GM19240 (cell line): ENCODE measurements around the gene TMEM54.
A peak's percentile ranks its signal among the peaks of the same experiment; 100 is the strongest.

ENCODE experiments used
- DNase-seq: peaks from one replicate; pipeline ENCODE4 v3.0.0; 2011; ENCODE audit warnings: low spot score; ENCODE audit not compliant: insufficient read length

The TMEM54 gene

DNA sequence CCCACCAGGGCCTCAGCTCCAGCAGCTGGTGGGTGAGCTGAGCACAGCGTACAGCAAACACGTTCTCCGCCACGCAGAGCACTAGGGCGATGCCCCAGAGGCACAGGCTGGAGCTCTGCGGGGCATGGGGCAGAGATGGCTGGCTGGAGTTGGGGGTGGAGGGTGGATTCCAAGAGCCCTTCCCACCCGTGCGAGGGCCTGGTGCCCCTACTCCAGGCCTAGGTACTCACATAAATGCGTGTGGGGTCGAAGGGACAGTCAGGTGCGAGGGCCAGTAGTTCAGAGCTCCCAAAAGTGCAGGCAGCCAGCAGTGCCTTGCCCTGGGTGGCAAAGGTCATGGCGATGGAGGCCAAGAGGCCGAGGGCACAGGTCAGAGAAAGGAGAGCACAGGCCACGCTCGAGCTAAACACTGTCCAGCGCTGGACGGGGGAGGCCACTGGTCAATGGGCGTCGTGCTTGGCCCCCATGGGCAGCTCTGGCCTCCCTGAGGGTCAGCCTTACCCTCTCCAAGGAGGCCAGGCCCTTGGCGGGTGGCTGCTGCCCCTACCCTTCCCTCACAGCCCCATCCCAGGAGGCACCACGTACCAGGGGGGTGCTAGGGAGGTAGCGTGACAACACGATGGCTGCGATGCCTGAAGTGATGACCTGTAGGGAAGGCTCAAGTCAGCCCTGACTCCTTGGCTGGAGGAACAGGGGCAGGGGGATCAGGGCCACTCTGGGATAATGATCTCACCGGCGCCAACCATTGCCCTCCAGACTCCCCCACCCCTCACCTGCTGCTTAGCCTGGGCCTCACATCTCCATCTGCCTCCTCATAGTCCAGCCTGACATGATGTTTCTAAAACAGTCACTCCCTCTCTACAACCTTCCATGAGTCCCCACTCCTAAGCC lies 5.6 kb downstream of the TMEM54 start:
- no peak for DNase-seq

DNA sequence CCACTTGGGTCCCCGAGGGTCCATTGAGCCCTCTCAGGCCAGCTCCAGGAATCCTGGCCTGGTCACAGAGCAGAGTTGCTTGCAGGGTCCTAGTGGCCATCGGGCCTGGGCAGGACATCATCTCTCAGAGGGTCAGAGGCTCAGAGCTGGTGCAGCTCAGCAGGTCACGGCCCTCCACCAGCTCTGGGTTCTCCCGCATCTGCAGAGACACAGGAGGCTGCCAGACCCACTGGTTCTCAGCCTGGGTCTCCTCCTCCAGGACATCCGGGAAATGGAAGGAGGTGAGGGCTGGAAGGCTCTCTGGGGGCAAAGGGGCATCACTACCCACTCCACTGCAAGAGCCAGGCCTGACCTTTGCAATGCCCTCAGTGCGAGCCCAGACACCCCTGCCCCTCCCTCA lies 6.5 kb downstream of the TMEM54 start:
- no peak for DNase-seq

DNA sequence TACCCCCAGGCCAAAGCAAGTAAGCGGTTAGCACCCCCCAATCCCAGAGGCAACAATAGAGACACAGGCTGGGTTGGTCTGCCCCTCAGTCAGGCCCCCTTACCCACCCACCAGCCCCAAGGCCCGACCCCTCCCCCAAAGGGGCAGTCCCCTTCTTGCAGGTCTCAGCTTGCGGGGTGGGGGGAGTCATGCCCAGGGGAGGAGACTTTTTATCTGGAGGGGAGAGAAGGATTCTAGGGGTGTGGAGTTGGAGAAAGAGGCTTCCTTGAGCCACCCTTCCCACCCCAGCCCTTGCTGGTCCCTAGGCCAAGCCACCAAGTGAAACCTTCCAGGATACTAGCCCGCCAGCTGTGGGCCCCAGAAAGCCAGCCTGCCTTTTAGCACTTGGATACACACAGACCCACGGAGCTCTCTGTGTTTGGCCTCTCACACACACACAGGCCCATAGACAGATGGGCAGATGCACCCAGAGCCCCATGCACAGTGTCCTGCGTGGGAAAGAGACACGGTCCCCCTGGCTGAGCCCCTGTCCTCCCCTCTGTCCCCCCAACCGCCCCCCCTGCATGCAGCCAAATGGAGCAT lies 7.1 kb downstream of the TMEM54 start:
- DNase-seq: no peak

DNA sequence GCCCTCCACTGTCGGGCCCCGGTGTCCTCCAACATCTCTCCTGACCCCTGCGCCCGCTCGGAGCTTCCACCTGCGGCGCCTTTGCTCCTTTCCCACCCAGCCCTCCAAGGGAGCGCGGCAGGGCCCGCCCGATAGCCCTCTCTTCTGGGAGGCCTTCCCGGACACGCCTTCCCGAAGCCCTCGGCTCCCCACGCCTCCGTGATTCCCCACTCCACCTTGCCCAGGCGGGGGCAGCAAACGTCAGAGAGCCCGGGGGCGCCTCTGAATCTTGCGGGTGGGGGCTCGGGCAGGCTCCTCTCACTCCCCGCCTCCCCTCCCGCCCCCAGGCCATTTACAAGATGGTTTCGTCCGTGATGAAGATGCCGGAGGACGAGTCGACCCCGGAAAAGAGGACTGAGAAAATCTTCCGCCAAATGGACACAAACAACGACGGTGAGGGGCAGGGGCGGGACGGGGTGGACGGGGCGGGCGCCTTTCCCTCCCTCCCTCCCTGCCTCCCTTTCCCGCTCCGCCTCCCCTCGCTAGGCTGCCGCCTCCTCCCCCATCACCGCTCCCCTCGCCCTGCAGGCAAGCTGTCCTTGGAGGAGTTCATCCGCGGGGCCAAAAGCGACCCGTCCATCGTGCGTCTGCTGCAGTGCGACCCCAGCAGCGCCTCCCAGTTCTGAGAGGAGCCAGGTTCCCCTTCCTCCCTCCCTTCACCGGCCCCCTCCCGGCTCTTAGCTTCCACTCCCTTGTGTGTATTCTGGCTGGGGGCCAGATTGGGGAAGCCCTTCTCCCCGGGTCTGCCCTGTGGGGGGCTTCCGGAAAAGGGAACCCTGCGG lies 7.8 kb downstream of the TMEM54 start:
- no peak for DNase-seq

DNA sequence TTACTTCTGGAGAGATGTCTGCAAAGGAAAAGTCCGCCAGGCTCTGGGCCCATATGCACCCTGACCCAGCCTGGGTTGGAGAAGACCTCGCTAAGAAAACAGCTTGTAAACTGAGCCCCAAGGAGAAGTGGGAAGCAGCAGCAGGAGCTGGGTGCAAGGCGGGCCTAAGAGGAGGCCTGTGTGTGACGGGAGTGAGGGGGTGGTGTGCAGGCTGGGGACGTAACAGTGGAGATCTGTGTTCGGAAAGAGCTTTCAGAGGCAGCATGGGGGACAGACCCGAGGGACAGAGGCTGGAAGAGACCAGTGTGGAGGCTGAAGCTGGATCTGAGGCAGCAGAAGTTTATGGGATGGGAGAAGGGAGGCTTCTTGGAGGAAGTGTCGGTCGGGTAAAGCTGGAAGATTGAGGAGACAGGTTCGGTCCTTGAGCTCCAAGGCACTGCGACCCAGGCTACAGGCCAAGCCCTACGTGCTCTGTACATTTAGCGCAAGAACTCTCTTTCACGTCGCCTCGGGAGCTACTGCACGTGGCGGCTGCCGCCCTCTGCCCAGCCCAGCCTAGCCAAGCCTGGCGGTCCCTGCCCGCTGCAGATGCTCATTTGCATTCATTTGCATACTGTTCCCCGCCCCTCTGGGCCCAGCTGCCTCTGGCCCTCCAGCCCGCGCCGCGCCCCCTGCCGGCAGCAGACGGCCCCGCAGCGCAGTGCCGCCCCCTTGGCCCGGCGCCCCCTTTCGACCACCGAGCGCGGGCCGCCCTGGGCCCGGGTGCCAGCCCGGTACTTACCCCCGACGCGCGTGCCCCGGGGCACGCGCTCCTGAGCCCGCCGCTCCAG lies 8.6 kb downstream of the TMEM54 start:
- DNase-seq: peak; percentile 56

DNA sequence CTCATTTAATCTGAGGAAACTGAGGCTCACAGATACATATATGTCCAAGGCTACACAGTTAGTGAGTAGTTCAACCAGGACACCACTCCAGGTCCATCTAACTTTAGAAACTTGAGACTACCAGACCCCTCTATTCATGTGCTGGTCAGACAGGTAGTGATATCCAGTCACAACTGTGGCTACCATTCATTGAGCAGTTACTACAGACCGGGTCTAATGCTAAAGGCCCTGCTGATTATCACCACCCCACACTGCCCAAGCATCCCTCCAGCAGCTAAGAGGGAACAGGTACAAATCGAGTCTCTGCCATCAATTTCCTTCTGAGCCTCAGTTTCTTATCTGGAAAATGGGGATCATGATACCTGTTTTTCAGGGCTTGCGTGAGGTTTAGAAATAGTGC lies 9.6 kb downstream of the TMEM54 start:
- DNase-seq: no peak

DNA sequence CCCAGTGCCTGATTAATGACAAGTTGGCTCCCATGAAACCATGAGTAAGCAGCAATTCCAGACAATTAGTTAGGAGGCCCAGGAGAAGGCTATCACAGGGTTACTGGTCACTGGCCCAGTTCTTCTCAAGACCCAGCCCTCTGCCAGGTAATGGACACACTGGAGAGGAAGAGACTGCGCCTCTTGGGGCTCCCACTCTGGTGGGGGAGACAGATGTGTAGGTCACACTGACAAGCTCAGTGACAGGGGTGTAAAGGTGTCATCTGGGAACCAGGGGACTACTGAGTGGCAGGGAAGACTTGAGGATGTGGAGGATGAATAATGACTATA lies 10.0 kb downstream of the TMEM54 start:
- no peak for DNase-seq

DNA sequence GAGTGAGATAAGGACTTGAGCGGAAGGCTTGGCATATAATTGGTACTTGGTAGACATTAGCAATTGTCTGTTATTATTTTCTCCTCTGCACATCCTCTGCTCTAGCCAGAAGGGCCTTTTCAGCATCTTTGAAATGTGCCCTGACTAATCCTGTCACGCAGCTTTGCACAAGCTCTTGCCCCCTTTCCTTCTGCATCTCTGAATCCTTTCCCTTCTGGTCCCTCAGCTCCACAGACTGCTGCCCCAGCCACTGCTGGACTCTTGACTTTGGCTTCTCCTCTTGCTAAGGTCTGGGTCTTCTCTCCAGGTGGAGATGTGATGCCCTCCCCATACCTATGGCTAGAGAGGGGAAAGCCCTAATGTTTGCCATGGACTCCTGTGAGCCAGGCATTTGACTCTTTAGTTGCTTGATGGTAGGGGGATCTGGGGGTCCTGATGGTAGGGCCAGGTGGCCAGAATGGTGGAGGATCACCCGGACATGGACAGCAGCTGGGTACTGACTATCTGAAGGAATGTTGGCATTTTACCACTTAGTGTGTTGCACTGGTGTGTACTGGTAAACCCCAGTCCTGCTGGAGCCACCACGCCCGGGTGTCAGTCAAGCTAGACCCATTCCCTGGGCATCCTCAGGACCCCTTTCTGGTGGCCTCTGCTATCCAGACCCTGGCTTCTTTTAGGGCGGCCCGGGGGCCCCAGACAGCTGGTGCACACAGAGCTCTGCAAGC lies 10.5 kb downstream of the TMEM54 start:
- no peak for DNase-seq

DNA sequence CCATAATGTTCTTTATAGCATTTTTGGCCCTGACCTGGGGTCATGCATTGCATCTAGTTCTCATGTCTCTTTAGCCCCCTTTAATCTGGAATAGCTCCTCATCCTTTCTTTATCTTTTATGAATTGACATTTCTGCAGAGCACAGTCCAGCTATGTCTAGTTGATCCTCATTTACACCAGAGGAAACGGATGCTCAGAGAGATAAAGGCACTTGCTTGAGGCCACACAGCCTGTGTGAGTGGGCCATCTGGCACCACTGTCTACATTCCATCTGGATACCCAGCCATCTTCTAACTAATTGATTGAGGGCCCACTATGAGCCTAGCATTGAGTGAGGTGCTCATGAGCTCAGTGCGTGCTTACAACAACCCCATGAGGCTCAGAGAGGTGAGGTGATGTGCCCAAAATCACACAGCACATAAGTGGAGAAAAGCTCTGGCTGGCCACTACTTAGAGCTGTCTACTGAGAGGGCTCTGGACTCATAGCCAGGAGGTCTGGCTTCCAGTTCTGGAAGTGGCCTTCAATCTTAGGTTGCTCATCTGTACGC lies 11.4 kb downstream of the TMEM54 start:
- DNase-seq: no peak

DNA sequence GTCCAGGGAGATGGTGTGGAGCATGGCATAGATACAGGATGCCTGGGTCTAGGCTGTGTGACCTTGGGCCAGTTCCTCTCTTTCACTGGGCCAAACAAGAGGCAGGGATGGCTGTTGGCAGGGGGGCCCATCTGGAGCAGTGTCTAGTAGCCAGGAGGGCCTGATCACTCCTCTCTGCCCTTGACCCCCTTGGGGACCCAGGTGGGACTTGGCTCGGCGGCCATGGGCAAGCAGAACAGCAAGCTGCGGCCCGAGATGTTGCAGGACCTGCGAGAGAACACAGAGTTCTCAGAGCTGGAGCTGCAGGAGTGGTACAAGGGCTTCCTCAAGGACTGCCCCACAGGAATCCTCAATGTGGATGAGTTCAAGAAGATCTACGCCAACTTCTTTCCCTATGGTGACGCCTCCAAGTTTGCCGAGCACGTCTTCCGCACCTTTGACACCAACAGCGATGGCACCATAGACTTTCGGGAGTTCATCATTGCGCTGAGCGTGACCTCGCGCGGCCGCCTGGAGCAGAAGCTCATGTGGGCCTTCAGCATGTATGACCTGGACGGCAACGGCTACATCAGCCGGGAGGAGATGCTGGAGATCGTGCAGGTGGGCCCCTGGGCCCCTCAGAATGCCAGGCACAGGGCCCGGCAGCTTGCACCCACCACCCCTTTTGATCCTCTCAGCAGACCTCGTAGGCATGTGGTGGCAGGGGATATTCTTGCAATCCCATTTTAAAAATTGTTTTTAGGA lies 12.3 kb downstream of the TMEM54 start:
- DNase-seq: no peak

DNA sequence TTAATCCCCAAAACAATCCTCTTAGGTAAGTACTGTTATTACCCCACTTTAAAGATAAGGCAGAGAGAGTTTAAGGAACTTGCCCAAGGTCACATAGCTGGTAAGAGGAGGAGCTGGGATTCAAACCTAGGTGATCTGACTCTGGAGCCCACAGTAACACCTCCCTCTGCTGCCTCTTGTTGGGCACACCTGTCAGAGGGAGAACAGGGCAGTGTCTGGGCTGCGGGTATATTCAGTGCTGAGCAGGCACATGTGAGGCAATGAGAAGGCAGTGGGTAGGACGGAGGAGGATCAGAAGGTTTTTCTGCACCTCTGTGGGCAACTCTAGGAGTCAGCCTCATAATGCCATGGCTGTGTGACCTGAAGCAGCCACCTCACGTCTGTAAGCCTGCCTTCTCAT lies 13.1 kb downstream of the TMEM54 start:
- no peak for DNase-seq

DNA sequence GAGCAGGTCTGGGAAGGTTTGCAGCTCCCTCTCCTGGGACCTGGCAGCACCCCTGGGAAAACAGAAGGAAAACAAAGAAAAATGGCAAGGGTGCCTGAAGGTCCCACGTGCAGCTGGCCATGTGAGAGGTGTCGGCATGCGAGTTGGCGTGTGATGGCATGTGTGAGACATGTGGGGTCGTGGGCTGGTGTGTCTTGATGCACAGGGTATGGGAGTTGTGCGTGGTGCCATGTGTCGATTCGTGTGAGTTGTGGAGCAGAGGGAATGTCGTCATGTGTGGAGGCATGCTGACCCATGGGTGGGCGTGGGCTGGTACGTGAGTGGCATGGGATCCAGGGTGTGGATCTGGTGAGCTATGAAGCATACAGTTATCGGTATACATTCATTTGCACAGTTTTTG lies 13.6 kb downstream of the TMEM54 start:
- DNase-seq: no peak

DNA sequence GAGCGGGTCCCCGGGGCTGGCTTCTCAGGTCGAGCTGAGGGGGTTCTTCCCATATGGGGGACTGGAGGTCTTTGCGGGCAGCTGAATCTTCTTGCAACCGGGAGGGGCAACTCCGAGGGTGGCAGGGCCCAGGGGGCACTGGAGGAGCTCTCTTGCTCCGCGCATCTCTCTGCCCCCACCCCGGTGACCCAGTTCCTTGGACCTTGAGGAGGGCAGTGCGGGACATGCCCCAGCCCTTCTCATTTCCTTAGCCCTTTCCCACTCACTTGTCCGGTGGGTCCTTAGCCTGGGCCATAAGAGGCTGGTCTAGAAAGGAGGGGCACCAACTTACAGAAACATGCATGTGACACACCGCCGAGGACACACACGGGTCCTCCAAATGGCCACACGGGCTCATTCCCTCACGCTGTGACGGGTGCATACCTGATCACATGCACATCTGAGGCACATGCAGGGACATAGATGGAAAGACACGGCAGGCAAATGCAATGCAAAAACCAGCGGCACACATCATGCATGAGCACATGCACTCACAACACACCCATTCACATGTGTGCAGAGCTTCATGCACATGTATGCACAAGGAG lies 14.3 kb downstream of the TMEM54 start:
- DNase-seq: no peak

DNA sequence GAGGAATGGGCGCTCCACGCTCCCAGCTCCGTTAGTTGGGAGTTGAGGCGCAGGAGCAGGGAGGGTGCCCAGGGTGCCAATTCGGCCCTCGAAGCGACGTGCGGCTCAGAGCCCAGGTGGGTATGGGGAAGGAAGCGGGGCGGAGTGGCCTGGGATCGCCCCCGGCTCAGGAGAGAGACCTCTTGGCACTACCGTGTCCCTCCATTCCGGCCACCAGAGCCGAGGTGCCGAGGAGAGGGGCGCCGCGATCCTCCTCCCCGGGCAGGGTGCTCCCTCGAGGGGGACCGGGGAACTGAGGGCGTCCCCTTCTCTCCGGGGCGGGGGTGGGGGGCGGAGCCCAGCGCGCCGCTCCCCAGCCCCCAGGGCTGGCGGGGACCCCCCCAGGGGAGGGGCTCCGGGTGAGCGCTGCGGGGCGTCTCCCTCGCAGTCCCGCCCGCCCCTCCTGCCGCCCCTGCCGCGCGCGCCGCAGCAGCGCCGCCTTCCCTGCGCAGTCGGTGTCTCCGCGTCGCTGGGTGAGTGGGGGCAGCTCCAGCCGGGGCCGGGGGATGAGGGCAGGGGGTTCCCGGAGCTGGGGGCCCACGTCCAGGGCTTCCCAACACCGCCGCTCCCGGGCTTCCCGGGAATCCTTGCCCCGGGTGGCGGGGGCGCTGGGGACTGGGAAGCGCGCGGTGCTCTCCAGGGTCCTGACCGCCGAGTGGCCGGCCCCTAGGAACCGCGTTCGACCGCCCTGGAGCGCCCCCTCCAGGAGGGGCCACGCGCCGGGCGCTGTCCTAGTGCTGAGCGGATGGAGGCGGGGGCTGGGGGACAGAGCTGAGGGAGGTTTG lies 15.0 kb downstream of the TMEM54 start, which contains the start of gene HPCA:
Gene HPCA, plus strand, starts transcription at position 488 of the 824 bp plus-strand sequence. CDS start 2,408 bp downstream, outside the sequence.
- no peak for DNase-seq

DNA sequence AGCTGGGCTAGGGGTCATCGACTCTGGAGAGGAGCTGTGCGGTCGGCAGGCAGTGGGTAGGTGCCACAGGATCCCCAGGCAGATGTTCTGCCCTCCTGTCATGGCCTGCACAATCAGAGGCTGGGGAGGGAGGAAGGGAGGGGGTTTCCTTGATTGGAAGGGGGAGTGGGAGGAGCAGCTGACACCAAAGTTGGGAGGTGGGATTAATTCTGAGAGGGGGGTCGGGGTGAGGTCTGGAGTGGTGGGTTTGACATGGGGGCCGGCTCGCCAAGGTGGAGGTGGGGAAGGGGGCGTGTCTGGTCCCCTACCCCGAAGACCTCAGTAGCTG lies 15.5 kb downstream of the TMEM54 start:
- no peak for DNase-seq

DNA sequence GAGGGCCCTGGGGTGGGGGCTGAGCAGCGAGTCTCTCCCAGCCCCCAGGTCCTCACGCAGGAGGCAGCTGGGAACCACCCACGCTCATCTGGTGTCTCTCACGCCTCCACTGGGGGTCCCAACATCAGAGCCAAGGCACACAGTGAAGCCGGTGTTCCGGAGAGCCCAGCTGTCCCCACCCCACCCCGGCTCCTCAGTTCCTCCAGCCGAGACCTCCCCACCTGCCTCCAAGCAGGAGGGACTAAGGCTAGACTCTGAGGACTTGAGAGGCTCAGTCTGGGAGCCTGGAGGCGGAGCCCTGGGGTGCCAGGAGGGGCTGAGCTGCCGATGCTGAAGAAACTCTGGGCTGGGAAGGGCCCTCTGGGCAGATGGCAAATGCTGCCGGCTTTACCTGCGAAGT lies 16.5 kb downstream of the TMEM54 start:
- DNase-seq: no peak

DNA sequence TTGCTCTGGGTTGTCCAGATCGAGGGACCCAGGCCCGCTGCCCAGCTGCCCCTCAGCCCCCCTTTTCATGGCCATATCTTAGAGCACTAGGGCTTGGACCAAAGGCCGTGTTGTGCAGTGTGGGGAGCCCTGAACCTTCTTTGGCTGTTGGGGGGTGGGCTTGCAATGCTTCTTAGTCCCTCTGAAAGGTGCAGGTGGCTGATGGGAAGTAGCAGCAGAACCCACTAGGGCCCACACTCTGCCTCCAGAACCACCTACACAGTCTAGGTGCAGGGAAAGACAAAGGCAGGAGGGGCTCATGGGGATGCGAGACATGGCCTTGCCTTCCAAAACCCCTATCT lies 17.2 kb downstream of the TMEM54 start:
- no peak for DNase-seq

DNA sequence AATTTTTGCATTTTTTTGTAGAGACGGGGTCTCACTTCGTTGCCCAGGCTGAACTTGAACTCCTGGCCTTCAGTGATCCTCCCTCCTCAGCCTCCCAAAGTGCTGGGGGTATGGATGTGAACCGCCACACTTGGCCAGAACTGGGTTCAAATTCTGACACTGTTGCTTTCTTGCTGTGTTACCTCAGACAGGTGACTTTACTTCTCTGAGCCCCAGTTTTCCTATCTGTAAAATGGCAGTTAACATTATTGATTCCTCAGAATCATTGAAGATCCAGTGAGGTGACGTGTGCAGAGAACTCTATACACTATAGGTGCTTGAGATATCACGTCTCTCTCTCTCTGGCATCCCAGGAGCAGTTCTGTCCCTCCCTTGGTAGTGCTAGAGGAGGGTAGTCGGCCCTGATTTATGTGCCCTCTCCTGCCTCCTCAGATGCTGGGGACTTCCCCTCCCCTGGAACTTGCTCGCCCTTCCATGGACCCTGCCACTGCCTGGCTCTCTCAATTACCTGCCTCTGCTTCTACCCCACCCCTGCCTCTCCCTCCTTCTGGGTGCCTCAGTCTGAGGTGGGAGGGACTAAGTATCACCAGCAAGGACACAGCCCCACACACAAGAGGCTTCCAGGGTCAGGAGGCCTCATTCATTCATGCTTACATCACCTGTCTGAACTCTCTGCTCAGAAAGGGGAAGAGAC lies 17.7 kb downstream of the TMEM54 start:
- no peak for DNase-seq
